ENCODE measurements around the gene SMTN. TPM values are rescaled to one million over a fixed set of nuclear protein-coding genes. Genes with fewer than 3 reads are reported as not detected.

Gene SMTN
- total and polyA plus RNA-seq, 4 donors = 10.1 to 47.3 (median 13.8) TPM

GRCh38 chr22:31119026-31119717, 38.1 kb downstream of the SMTN start:
- 75% methylated on average over 7 of the region's 7 CpGs for WGBS
- no peak for TF ChIP-seq RXRA (IDR thresholded peaks at IDR 0.05)
- TF ChIP-seq RAD21 (IDR thresholded peaks at IDR 0.05) = no peak
- TF ChIP-seq SP1 (IDR thresholded peaks at IDR 0.05) = no peak
- no peak for TF ChIP-seq TAF1 (conservative IDR thresholded peaks at IDR 0.05)
- TF ChIP-seq HNF4A (conservative IDR thresholded peaks at IDR 0.05) = no peak
- TF ChIP-seq ATF3 (IDR thresholded peaks at IDR 0.05) = no peak
- Histone ChIP-seq H3K9me3 (ENCODE audit: control insufficient read depth in 4 of 4, low read length in 3 of 4) (no peaks in the 10 kb centered on the region), H3K27me3 (ENCODE audit: control insufficient read depth in 4 of 4, insufficient read depth in 4 of 4, low read length in 3 of 4) (no peaks in the 10 kb centered on the region), H3K4me3 (ENCODE audit: low read depth in 1 of 3, low read length in 3 of 3) (no peak overlapping the region), H3K4me1 (ENCODE audit: control insufficient read depth in 4 of 4, insufficient read depth in 4 of 4, low read length in 3 of 4) (peaks cover 0 to 9% (median 3%) of the 10 kb centered on the region in 4 donors), H3K36me3 (ENCODE audit: control insufficient read depth in 4 of 4, insufficient read depth in 3 of 4, low read depth in 1 of 4, low read length in 3 of 4) (no peaks in the 10 kb centered on the region), H3K9ac (ENCODE audit: low read depth in 1 of 2, low read length in 2 of 2) (no peak overlapping the region), H3K27ac (ENCODE audit: low read depth in 1 of 2, low read length in 2 of 2) (no peak overlapping the region)
- no peak for DNase-seq (ENCODE audit: low spot score)

- TF ChIP-seq SP1 (IDR thresholded peaks at IDR 0.05) (no peak), JUND (IDR thresholded peaks at IDR 0.05) (no peak), GABPA (IDR thresholded peaks at IDR 0.05 in 1 of 2, conservative IDR thresholded peaks at IDR 0.05 in 1 of 2) (no peak), EGR1 (IDR thresholded peaks at IDR 0.05; ENCODE audit: low read depth in 2 of 2) (no peak), ZBTB33 (IDR thresholded peaks at IDR 0.05) (no peak), FOXA1 (IDR thresholded peaks at IDR 0.05) (no peak), TAF1 (conservative IDR thresholded peaks at IDR 0.05) (no peak), RAD21 (IDR thresholded peaks at IDR 0.05) (no peak), REST (IDR thresholded peaks at IDR 0.05) (no peak)
- Histone ChIP-seq H3K27me3 (ENCODE audit: control insufficient read depth in 4 of 4, insufficient read depth in 4 of 4, low read length in 3 of 4) (no peaks in the 10 kb centered on the region), H3K4me1 (ENCODE audit: control insufficient read depth in 4 of 4, insufficient read depth in 4 of 4, low read length in 3 of 4) (peaks cover 0 to 9% (median 3%) of the 10 kb centered on the region in 4 donors), H3K27ac (ENCODE audit: low read depth in 1 of 2, low read length in 2 of 2) (no peak overlapping the region), H3K9ac (ENCODE audit: low read depth in 1 of 2, low read length in 2 of 2) (no peak overlapping the region), H3K9me3 (ENCODE audit: control insufficient read depth in 4 of 4, low read length in 3 of 4) (no peaks in the 10 kb centered on the region), H3K4me3 (ENCODE audit: low read depth in 1 of 3, low read length in 3 of 3) (no peak overlapping the region), H3K36me3 (ENCODE audit: control insufficient read depth in 4 of 4, insufficient read depth in 3 of 4, low read depth in 1 of 4, low read length in 3 of 4) (no peaks in the 10 kb centered on the region)
- no peak for DNase-seq (ENCODE audit: low spot score)
- 76% methylated on average over 5 of the region's 5 CpGs for WGBS
Observed at GRCh38 chr22:31120230-31120629, 39.1 kb downstream of the SMTN start.

All from liver (tissue), 9 donors.